ENCODE results near the gene GSX2. TPM values are rescaled to one million over a fixed set of nuclear protein-coding genes. Genes with fewer than 3 reads are reported as not detected.
"Not testable (repeated sequence)": the region's sequence is repeated elsewhere in the genome, so short reads cannot be mapped to it uniquely, and the experiment has no call there.

The GSX2 gene
- not detected for total RNA-seq

DNA sequence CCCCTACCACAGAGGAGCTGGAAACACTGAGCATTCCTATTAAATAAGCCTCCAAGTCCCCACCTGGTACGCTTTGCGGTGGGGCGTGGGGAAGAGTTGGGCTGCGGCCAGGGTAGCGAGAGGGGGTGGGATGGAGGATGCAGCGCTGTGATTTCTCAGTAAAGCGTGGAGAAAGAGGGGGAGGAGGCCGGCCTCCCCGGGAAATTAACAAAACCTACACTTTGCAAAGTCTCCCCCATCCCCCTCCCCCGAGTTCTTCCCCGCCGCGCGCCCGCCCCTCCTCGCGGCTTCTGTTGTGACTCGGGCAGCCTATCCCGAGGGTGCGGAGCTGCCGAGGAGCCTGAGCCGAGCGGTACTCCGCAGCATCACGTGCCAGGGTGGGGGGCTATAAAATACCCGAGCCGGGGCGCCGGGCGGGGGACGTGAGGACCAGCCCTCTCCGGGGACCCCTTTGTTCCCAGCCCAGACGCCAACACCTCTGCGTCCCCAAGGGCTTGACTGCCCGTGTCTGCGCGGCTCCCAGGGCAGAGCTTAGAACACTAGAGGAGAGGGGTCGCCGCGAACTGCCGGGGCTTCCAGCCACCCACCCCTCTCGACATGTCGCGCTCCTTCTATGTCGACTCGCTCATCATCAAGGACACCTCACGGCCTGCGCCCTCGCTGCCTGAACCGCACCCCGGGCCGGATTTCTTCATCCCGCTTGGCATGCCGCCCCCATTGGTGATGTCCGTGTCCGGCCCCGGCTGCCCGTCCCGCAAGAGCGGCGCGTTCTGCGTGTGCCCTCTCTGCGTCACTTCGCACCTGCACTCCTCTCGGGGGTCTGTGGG, at the start of gene GSX2:
GSX2 (plus strand) TSS at position 416 of the 827 bp plus-strand sequence; CDS start at position 598, 182 bp downstream.
- peaks cover 89% of the 10 kb centered on the region for H3K27me3 Mint-ChIP-seq
- peak within 1 kb of the TSS; percentile 59 for H3K4me3 Mint-ChIP-seq
- no peaks in the 10 kb centered on the region for H3K9me3 Mint-ChIP-seq
- TF ChIP-seq, protein P1, sequence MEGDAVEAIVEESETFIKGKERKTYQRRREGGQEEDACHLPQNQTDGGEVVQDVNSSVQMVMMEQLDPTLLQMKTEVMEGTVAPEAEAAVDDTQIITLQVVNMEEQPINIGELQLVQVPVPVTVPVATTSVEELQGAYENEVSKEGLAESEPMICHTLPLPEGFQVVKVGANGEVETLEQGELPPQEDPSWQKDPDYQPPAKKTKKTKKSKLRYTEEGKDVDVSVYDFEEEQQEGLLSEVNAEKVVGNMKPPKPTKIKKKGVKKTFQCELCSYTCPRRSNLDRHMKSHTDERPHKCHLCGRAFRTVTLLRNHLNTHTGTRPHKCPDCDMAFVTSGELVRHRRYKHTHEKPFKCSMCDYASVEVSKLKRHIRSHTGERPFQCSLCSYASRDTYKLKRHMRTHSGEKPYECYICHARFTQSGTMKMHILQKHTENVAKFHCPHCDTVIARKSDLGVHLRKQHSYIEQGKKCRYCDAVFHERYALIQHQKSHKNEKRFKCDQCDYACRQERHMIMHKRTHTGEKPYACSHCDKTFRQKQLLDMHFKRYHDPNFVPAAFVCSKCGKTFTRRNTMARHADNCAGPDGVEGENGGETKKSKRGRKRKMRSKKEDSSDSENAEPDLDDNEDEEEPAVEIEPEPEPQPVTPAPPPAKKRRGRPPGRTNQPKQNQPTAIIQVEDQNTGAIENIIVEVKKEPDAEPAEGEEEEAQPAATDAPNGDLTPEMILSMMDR (IDR thresholded peaks at IDR 0.05), result no peak
- CTCF ChIA-PET, result interaction anchor here (1.5 to 4.4 kb wide), 2 partner anchors 9 to 133 kb away, joined by 5 to 27 read pairs; no protein-coding TSS in a partner anchor
- DNase-seq (no peak), ATAC-seq (peak; percentile 28)
- H3K4me1 Mint-ChIP-seq (ENCODE audit: low read depth), result peaks cover 57% of the 10 kb centered on the region
- intact Hi-C loops (cut with micrococcal nuclease), result loop anchor here (5.0 kb wide), 3 partner anchors 38 to 168 kb away; partner anchors contain the start of genes CHIC2 and PDGFRA
- POLR2A ChIA-PET, result no interaction called here
- no peaks in the 10 kb centered on the region for H3K36me3 Mint-ChIP-seq (ENCODE audit: low read depth)
- no peak within 1 kb of the TSS for H3K27ac Mint-ChIP-seq

DNA sequence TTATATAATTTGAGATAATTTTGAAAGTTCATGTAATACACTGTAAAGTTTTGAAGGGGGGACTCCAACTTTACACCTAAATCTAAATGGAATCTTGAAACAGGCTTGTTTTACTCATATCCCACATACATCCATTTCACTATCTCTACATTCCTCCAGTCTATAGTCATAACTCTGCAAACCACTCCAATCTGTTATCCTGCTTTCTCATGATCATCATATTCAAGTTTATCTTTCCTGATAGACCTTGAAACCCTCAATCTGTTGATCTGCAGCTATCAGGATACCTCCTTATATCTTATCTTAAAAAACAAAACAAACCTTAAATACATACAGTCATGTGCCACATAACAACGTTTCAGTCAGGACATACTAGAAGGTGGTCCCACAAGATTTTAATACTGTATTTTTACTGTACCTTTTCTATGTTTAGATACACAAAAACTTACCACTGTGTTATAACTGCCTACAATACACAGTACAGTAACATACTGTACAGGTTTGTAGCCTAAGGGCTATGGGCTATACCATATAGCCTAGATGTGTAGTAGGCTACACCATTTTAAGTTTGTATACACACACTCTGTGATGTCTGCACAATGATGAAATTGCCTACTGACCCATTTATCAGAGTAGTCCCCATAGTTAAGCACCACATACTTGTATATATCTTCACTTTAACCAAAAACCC, 49.6 kb upstream of the GSX2 start:
- TF ChIP-seq, protein P1 (IDR thresholded peaks at IDR 0.05), result no peak
- ChIA-PET CTCF (no interaction called here), POLR2A (interaction anchor here (0.6 to 1.1 kb wide), 2 partner anchors 23 to 562 kb away, joined by 3 to 4 read pairs; no protein-coding TSS in a partner anchor)
- DNase-seq, result no peak
- Mint-ChIP-seq H3K27me3 (no peaks in the 10 kb centered on the region), H3K4me1 (ENCODE audit: low read depth) (peaks cover 39% of the 10 kb centered on the region), H3K4me3 (no peak overlapping the region), H3K9me3 (no peaks in the 10 kb centered on the region), H3K36me3 (ENCODE audit: low read depth) (peaks cover 26% of the 10 kb centered on the region), H3K27ac (no peak overlapping the region)
- no peak for ATAC-seq
- intact Hi-C loops (cut with micrococcal nuclease), result no loop called here

DNA sequence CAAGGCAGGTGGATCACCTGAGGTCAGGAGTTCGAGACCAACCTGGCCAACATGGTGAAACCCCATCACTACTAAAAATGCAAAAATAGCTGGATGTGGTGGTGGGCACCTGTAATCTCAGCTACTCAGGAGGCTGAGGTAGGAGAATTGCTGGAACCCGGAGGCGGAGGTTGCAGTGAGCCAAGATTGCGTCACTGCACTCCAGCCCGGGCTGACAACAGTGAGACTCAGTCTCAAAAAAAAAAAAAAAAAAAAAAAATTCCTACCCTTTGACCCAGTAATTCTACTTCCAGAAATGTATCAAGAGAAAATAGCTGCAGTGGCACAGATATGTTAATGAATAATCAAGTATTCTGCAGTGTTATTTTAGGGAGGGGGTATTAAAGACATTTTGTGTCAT, 46.6 kb upstream of the GSX2 start:
- intact Hi-C loops (cut with micrococcal nuclease); H3K4me3 Mint-ChIP-seq; ATAC-seq; CTCF ChIA-PET; H3K27ac Mint-ChIP-seq; H3K27me3 Mint-ChIP-seq; H3K9me3 Mint-ChIP-seq; DNase-seq: not testable (repeated sequence)
- Mint-ChIP-seq H3K4me1 (ENCODE audit: low read depth) (peaks cover 65% of the 10 kb centered on the region), H3K36me3 (ENCODE audit: low read depth) (peaks cover 14% of the 10 kb centered on the region)
- POLR2A ChIA-PET, result interaction anchor here (0.9 kb wide), 1 partner anchor 11 kb away, joined by 4 read pairs; the partner anchor contains the start of gene CHIC2

DNA sequence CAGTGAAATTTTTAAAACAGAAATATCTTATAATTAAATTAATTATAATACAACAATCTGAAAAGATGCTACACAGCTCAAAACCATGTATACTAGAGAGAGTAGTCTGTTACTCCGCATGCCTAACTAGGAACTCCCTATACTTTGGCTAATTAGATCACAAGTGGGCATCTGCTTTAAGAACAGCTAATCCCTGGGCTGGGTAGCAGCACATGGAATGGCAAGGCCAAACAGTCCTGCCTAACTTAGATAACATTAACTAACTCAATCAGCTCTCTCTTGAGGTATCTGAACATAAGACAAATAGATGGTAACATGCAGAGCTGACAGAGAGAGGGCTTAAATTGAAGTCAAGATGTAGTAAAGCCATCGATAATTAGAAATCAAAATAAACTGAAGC, 45.5 kb upstream of the GSX2 start:
- POLR2A ChIA-PET, result interaction anchor here (1.0 kb wide), 1 partner anchor 10 kb away, joined by 3 read pairs; the partner anchor contains the start of gene CHIC2
- Mint-ChIP-seq H3K27me3 (no peaks in the 10 kb centered on the region), H3K4me3 (no peak overlapping the region), H3K27ac (no peak overlapping the region), H3K36me3 (ENCODE audit: low read depth) (peaks cover 9% of the 10 kb centered on the region), H3K9me3 (no peaks in the 10 kb centered on the region), H3K4me1 (ENCODE audit: low read depth) (peaks cover 66% of the 10 kb centered on the region)
- TF ChIP-seq, protein P1 (IDR thresholded peaks at IDR 0.05), result no peak
- no peak for DNase-seq
- intact Hi-C loops (cut with micrococcal nuclease), result no loop called here
- CTCF ChIA-PET, result no interaction called here
- no peak for ATAC-seq

DNA sequence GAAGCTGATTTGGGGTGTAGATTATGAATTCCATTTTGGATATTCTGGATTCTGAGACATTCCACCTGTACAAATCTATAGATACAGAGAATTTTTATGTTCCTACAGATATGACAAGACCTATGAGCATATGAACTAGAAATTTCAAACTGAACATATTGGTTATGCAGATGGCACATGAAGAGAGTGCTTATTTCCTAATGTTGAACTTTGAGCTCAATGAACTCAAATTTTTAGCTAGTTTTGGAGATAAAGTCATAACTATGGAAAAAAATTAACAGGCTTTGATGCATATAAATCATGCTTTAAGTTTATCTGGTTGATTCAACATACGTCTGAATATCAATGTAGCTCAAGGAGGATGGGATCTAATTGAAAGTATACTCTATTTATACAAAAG, 44.5 kb upstream of the GSX2 start:
- ATAC-seq, result no peak
- DNase-seq, result no peak
- Mint-ChIP-seq H3K4me3 (no peak overlapping the region), H3K4me1 (ENCODE audit: low read depth) (peaks cover 68% of the 10 kb centered on the region), H3K27me3 (no peaks in the 10 kb centered on the region), H3K36me3 (ENCODE audit: low read depth) (peaks cover 13% of the 10 kb centered on the region), H3K9me3 (no peaks in the 10 kb centered on the region), H3K27ac (peak overlapping the region; percentile 10)
- ChIA-PET CTCF (interaction anchor here (3.3 kb wide), 1 partner anchor 178 kb away, joined by 13 read pairs; no protein-coding TSS in a partner anchor), POLR2A (interaction anchor here (0.6 to 1.0 kb wide), 2 partner anchors 9 to 14 kb away, joined by 3 read pairs; partner anchors contain the start of gene CHIC2)
- TF ChIP-seq, protein P1 (IDR thresholded peaks at IDR 0.05), result no peak
- intact Hi-C loops (cut with micrococcal nuclease), result no loop called here

All from activated CD8-positive, alpha-beta T cell treated with anti-CD3 and anti-CD28 coated beads for 36 hours (primary cell).